IPS-20b (cell line): ENCODE results near the gene TTC28.
"Not testable (repeated sequence)": the region's sequence is repeated elsewhere in the genome, so short reads cannot be mapped to it uniquely, and the experiment has no call there.

Source experiments
- H3K27ac ChIP-seq: one replicate; pipeline ENCODE4 v1.5.1; 2013; ENCODE audit warnings: low read length
- H3K27me3 ChIP-seq: 2 replicates; pipeline ENCODE4 v1.6.1; 2013; ENCODE audit warnings: mild to moderate bottlenecking, low read length, inconsistent platforms; ENCODE audit not compliant: insufficient read depth
- H3K36me3 ChIP-seq: 2 replicates; pipeline ENCODE4 v1.6.1; 2013; ENCODE audit warnings: low read depth, mild to moderate bottlenecking, inconsistent platforms, low read length, moderate library complexity; ENCODE audit not compliant: insufficient read depth
- H3K4me1 ChIP-seq: 2 replicates; pipeline ENCODE4 v1.6.1; 2013; ENCODE audit warnings: mild to moderate bottlenecking, control low read depth, inconsistent platforms, low read length, moderate library complexity; ENCODE audit not compliant: insufficient read depth
- H3K4me3 ChIP-seq: 2 replicates; pipeline ENCODE4 v1.5.1; 2013; ENCODE audit warnings: mild to moderate bottlenecking, low read length, inconsistent platforms
- H3K9ac ChIP-seq: 2 replicates; pipeline ENCODE4 v1.6.1; 2013; ENCODE audit warnings: low read depth, mild to moderate bottlenecking, inconsistent platforms, low read length, moderate library complexity
- H3K9me3 ChIP-seq: 2 replicates; pipeline ENCODE4 v1.6.1; 2013; ENCODE audit warnings: mild to moderate bottlenecking, low read depth, low read length, inconsistent platforms; ENCODE audit not compliant: insufficient read depth

TTC28 gene

DNA sequence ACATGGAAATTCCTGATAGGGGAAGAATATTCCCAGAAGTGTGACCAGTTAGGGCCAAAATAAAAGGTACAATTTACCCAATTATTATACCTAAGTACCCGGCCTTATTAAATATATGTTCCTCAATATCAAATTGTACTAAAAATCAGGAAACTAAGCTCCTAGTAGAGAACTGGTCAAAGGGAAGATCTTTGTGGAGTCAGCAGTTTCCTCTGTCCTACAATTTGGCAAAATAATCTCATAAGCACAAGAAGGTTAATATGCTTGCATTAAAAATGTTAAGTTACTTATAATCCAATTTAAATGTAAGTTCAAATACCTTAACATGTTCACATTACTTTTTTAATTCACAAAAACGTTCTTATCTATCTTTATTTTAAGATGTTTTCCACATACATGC is 10.3 kb downstream of the TTC28 start:
- no peaks in the 10 kb centered on the region for H3K36me3 ChIP-seq
- H3K4me3 ChIP-seq, result no peak overlapping the region
- no peaks in the 10 kb centered on the region for H3K9me3 ChIP-seq
- H3K4me1 ChIP-seq, result no peaks in the 10 kb centered on the region
- no peak overlapping the region for H3K27ac ChIP-seq
- no peaks in the 10 kb centered on the region for H3K27me3 ChIP-seq
- H3K9ac ChIP-seq, result no peak overlapping the region

DNA sequence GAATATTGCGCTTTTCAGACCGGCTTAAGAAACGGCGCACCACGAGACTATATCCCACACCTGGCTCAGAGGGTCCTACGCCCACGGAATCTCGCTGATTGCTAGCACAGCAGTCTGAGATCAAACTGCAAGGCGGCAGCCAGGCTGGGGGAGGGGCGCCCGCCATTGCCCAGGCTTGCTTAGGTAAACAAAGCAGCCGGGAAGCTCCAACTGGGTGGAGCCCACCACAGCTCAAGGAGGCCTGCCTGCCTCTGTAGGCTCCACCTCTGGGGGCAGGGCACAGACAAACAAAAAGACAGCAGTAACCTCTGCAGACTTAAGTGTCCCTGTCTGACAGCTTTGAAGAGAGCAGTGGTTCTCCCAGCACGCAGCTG is 16.1 kb downstream of the TTC28 start:
- H3K9me3 ChIP-seq, H3K4me1 ChIP-seq, H3K27me3 ChIP-seq, H3K9ac ChIP-seq, H3K4me3 ChIP-seq, H3K27ac ChIP-seq, H3K36me3 ChIP-seq: not testable (repeated sequence)

DNA sequence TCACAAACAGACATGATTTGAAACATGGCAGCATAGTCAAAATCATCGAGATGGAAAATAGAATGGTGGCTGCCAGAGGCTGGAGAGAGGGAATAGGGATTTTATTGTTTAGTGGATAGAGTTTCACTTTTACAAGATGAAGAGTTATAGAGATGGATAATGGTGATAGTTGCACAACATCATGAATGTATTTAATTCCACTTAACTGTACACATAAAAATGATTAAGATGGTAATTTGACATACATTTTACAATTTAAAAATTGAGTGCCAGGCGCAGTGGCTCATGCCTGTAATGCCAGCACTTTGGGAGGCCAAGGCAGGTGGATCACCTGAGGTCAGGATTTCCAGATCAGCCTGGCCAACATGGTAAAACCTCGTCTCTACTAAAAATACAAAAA is 21.2 kb downstream of the TTC28 start:
- no peaks in the 10 kb centered on the region for H3K4me1 ChIP-seq
- H3K9me3 ChIP-seq, result no peaks in the 10 kb centered on the region
- H3K27me3 ChIP-seq, result no peaks in the 10 kb centered on the region
- no peak overlapping the region for H3K4me3 ChIP-seq
- no peaks in the 10 kb centered on the region for H3K36me3 ChIP-seq
- H3K9ac ChIP-seq, result no peak overlapping the region
- H3K27ac ChIP-seq, result no peak overlapping the region

DNA sequence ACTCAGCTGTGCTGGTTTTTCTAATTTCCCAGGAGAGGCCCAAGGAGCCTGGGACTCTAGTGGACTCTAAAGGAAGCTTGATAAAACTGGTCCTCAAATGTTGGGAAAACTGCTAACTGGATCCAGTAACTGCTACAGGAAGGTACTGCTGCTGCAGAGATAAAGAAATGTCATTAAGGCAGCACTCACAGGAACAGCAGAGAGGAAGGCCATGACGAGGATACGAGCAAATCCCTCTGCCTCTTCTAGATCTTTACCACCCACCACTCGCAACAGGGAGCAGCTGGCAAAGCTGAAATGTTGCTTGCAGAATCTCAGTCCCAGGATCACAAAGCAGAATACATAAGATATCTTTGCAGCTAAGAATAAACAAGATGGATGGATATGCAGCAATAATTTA is 23.5 kb downstream of the TTC28 start:
- Histone ChIP-seq H3K36me3 (no peaks in the 10 kb centered on the region), H3K9me3 (no peaks in the 10 kb centered on the region), H3K27ac (no peak overlapping the region), H3K9ac (no peak overlapping the region), H3K4me3 (no peak overlapping the region), H3K4me1 (no peaks in the 10 kb centered on the region), H3K27me3 (no peaks in the 10 kb centered on the region)

DNA sequence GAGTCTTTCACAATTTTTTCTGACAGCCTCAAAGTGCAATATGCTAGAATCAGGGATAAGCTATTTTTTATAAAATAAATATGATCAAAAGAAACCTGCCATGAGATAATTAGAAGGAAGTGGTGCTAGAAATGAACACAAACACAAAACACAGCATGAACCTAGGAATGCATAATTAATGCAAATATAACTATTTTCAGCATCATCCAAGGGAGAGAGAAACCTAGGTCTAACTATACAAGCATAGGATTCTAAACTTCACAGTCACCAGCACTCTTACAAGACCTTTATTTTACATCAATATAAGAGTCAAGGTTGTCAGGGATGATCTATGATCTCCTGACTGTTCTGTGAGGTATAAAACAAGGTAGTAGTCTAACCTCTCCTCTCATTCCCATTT is 29.2 kb downstream of the TTC28 start:
- Histone ChIP-seq H3K9me3 (no peaks in the 10 kb centered on the region), H3K36me3 (no peaks in the 10 kb centered on the region), H3K27me3 (no peaks in the 10 kb centered on the region), H3K4me1 (no peaks in the 10 kb centered on the region), H3K27ac (no peak overlapping the region), H3K4me3 (no peak overlapping the region), H3K9ac (no peak overlapping the region)

DNA sequence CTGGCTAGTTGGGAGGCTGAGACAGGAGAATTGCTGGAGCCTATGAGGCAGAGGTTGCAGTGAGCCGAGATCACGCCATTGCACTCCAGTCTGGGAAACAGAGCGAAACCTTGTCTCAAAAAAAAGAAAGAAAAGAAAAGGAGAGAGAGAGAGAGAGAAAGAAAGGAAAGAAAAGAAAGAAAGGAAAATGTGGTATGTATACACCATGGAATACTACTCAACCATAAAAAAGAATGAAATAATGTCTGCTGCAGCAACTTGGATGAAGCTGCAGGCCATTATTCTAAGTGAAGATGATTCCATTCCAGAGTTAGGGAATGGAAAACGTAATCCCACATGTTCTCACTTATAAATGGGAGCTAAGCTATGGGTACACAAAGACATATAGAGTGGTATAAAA is 30.8 kb downstream of the TTC28 start:
- Histone ChIP-seq H3K36me3 (no peaks in the 10 kb centered on the region), H3K9ac (no peak overlapping the region), H3K4me3 (no peak overlapping the region), H3K9me3 (no peaks in the 10 kb centered on the region), H3K27me3 (no peaks in the 10 kb centered on the region), H3K4me1 (no peaks in the 10 kb centered on the region), H3K27ac (no peak overlapping the region)

DNA sequence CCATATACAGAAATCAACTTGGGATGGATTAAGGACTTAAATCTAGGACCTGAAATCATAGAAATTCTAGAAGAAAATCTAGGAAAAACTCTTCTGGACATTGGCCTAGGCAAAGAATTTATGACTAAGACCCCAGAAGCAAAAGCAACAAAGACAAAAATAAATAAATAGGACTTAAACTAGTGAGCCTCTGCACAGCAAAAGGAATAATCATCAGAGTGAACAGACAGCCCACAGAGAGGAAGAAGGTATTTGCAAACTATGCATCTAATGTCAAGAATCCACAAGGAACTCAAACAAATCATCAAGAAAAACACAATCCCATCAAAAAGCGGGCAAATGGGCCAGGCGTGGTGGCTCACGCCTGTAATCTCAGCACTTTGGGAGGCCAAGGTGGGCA is 32.4 kb downstream of the TTC28 start:
- Histone ChIP-seq H3K27ac (no peak overlapping the region), H3K9me3 (no peaks in the 10 kb centered on the region), H3K36me3 (no peaks in the 10 kb centered on the region), H3K9ac (no peak overlapping the region), H3K4me3 (no peak overlapping the region), H3K4me1 (no peaks in the 10 kb centered on the region), H3K27me3 (no peaks in the 10 kb centered on the region)

DNA sequence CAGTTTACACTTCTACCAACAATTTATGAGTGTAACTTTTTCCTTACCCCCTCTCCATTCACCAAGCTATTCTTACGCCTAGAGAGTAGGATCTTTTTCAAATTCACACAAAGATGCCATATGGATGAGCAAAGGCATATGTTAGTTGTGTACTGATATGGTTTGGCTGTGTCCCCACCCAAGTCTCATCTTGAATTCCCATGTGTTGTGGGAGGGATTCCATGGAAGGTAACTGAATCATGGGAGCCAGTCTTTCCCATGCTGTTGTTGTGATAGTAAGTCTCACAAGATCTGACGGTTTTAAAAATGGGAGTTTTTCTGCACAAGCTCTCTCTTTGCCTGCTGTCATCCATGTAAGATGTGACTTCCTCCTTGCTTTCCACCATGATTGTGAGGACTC is 40.3 kb downstream of the TTC28 start:
- Histone ChIP-seq H3K9me3 (no peaks in the 10 kb centered on the region), H3K9ac (no peak overlapping the region), H3K27ac (no peak overlapping the region), H3K27me3 (no peaks in the 10 kb centered on the region), H3K4me3 (no peak overlapping the region), H3K36me3 (no peaks in the 10 kb centered on the region), H3K4me1 (no peaks in the 10 kb centered on the region)

DNA sequence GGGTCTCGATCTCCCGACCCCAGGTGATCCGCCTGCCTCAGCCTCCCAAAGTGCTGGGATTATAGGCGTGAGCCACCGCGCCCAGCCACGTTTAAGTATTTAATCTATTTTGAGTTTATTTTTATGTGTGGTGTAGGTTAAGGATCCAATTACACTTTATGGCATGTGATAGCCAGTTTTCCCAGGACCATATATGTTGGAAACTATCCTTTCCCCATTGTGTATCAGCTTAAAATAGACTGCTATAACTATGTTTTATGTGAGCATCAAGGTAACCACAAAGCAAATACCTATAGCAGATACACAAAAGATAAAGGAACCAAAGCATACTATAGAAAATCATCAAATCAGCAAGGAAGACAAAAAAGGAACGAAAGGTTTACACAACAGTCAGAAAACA is 42.4 kb downstream of the TTC28 start:
- H3K9me3 ChIP-seq, result no peaks in the 10 kb centered on the region
- H3K27ac ChIP-seq, result no peak overlapping the region
- no peaks in the 10 kb centered on the region for H3K36me3 ChIP-seq
- H3K4me1 ChIP-seq, result no peaks in the 10 kb centered on the region
- no peak overlapping the region for H3K9ac ChIP-seq
- H3K4me3 ChIP-seq, result no peak overlapping the region
- H3K27me3 ChIP-seq, result no peaks in the 10 kb centered on the region

DNA sequence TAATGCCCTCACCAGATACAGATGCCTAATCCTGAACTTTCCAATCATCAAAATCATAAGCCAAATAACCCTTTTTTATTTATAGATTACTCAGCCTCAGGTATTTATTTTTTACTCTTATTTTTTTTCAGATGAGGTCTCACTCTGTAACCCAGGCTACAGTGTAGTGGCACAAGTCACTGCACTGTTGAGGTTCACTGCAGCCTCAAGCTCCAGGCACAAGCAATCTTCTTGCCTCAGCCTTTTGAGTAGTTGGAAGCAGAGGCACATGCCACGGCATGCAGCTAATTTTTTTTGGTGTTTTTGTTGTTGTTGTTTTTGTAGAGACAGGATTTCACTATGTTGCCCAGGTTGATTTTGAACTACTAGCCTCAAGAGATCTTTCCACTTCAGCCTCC is 49.5 kb downstream of the TTC28 start:
- Histone ChIP-seq H3K27me3 (no peaks in the 10 kb centered on the region), H3K4me3 (no peak overlapping the region), H3K27ac (no peak overlapping the region), H3K4me1 (peaks cover 7% of the 10 kb centered on the region; the same call in 1 of the 2 replicates), H3K36me3 (no peaks in the 10 kb centered on the region), H3K9ac (no peak overlapping the region; the same call in 1 of the 2 replicates), H3K9me3 (no peaks in the 10 kb centered on the region)

DNA sequence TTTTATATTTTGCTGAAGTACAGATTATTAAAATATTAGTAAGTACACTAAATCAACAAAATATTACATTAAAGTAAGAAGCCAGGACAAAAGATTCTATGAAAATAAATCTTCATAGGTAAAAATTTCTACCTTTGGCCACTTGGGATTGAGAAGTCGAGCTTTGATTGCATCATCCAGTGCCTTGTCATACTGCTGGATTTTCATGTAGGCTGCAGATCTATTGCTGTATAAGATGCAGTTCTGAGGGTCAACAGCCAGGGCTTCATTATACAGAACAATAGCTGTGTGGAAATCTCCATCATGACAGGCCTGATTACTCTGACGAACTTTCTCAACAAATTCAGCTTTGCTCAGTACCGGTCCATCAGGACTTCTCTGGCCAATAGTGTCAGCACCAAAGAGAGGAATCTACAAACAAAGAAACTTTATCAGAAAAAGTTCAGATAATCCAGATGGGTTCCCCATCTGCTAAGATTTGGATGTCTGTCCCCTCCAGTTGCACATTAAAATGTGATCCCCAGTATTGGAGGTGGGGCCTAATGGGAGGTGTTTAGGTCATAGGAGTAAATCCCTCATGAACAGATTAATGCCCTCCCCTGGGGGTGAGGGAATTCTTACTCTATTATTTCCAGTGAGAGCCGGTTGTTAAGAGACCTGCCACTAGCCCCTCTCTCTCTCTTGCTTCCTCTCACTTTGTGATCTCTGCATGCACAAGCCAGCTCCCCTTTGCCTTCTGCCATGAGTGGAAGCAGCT is 50.0 kb downstream of the TTC28 start:
- H3K27ac ChIP-seq, result no peak overlapping the region
- H3K36me3 ChIP-seq, result no peaks in the 10 kb centered on the region
- H3K27me3 ChIP-seq, result no peaks in the 10 kb centered on the region
- H3K9me3 ChIP-seq, result no peaks in the 10 kb centered on the region
- H3K4me1 ChIP-seq, result peaks cover 7% of the 10 kb centered on the region; the same call in 1 of the 2 replicates
- no peak overlapping the region for H3K4me3 ChIP-seq
- peak overlapping the region; percentile 33; the same call in 1 of the 2 replicates for H3K9ac ChIP-seq

DNA sequence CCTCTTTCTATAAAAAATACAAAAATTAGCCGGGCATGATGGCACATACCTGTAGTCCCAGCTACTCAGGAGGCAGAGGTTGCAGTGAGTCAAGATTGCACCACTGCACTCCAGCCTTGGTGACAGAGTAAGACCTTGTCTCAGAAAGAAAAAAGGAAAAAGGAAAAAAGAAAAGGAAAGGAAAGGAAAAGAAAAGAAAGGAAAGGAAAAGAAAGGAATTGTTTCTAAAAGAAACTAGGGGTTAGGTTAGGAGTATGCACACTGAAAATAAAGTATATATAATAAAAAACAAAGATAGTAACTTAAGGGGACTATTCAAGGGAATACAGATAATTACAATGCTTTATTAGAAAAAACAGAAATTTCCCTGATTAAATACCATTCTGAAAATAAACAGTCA is 50.9 kb downstream of the TTC28 start:
- no peak overlapping the region for H3K27ac ChIP-seq
- no peak overlapping the region for H3K9ac ChIP-seq
- H3K9me3 ChIP-seq, result no peaks in the 10 kb centered on the region
- no peaks in the 10 kb centered on the region for H3K36me3 ChIP-seq
- peaks cover 7% of the 10 kb centered on the region; the same call in 1 of the 2 replicates for H3K4me1 ChIP-seq
- no peaks in the 10 kb centered on the region for H3K27me3 ChIP-seq
- no peak overlapping the region for H3K4me3 ChIP-seq
